Neural progenitor cell (in vitro differentiated cells): ENCODE data around the gene FGF16. TPM values are rescaled to one million over a fixed set of nuclear protein-coding genes. Genes with fewer than 3 reads are reported as not detected.

Experiments
- DNase-seq: peaks from one replicate; pipeline ENCODE4 v3.0.0-alpha.2; 2016; ENCODE audit warnings: low spot score
- H2AFZ ChIP-seq: fragments of 200-600 bp; sonication (generic); replicated peaks from 2 replicates; pipeline ENCODE4 v1.6.1; 2016; ENCODE audit warnings: antibody characterized with exemption
- H3F3A ChIP-seq: fragments of 200-600 bp; sonication (generic); 2 replicates; pipeline ENCODE4 v1.6.1; 2016; ENCODE audit warnings: antibody characterized with exemption, low read depth
- H3K27ac ChIP-seq: fragments of 200-600 bp; sonication (generic); 2 replicates; pipeline ENCODE4 v1.5.1; 2016; ENCODE audit warnings: mild to moderate bottlenecking
- H3K27me3 ChIP-seq: fragments of 200-600 bp; sonication (generic); 2 replicates; pipeline ENCODE4 v1.6.1; 2016; ENCODE audit warnings: mild to moderate bottlenecking, moderate library complexity
- H3K36me3 ChIP-seq: fragments of 200-600 bp; sonication (generic); 2 replicates; pipeline ENCODE4 v1.5.1; 2016
- H3K4me1 ChIP-seq: fragments of 200-600 bp; sonication (generic); 2 replicates; pipeline ENCODE4 v1.6.1; 2016; ENCODE audit warnings: mixed run types
- H3K4me2 ChIP-seq: fragments of 200-600 bp; sonication (generic); 2 replicates; pipeline ENCODE4 v1.6.1; 2016
- H3K4me3 ChIP-seq: fragments of 200-600 bp; sonication (generic); 2 replicates; pipeline ENCODE4 v1.5.1; 2016
- H3K79me2 ChIP-seq: fragments of 200-600 bp; sonication (generic); 2 replicates; pipeline ENCODE4 v1.6.1; 2016; ENCODE audit warnings: low read depth
- H3K9ac ChIP-seq: fragments of 200-600 bp; sonication (generic); 2 replicates; pipeline ENCODE4 v1.6.1; 2016
- H3K9me3 ChIP-seq: fragments of 200-600 bp; sonication (generic); 2 replicates; pipeline ENCODE4 v1.5.1; 2016; ENCODE audit warnings: low read depth
- H4K20me1 ChIP-seq: fragments of 200-600 bp; sonication (generic); 2 replicates; pipeline ENCODE4 v1.6.1; 2016; ENCODE audit warnings: low read depth
- H3K27ac Mint-ChIP-seq: 3 replicates; pipeline ENCODE4 v1.8.0; 2021; ENCODE audit warnings: mixed read lengths
- H3K27me3 Mint-ChIP-seq: 2 replicates; pipeline ENCODE4 v1.8.0; 2022; ENCODE audit warnings: low read depth, mild to moderate bottlenecking, inconsistent platforms, moderate library complexity, mixed read lengths; ENCODE audit not compliant: insufficient read depth
- H3K36me3 Mint-ChIP-seq: 3 replicates; pipeline ENCODE4 v1.8.0; 2021; ENCODE audit warnings: mixed read lengths
- H3K4me1 Mint-ChIP-seq: 3 replicates; pipeline ENCODE4 v1.8.0; 2021; ENCODE audit warnings: mixed read lengths
- H3K4me3 Mint-ChIP-seq: 3 replicates; pipeline ENCODE4 v1.8.0; 2021; ENCODE audit warnings: mild to moderate bottlenecking, moderate library complexity, mixed read lengths
- H3K9me3 Mint-ChIP-seq: 3 replicates; pipeline ENCODE4 v1.8.0; 2020; ENCODE audit warnings: mixed read lengths
- CTCF ChIP-seq: fragments of 200-600 bp; sonication (generic); IDR thresholded peaks from 2 replicates; pipeline ENCODE4 v1.5.1; 2017; ENCODE audit warnings: antibody characterized with exemption, mild to moderate bottlenecking
- EZH2 ChIP-seq: fragments of 200-600 bp; sonication (generic); IDR thresholded peaks from 2 replicates; pipeline ENCODE4 v1.6.1; 2017; ENCODE audit warnings: antibody characterized with exemption, mild to moderate bottlenecking, moderate library complexity
- EZH2phosphoT487 ChIP-seq: fragments of 200-600 bp; sonication (generic); IDR thresholded peaks from 2 replicates; pipeline ENCODE4 v1.6.1; 2017; ENCODE audit warnings: antibody characterized with exemption
- total RNA-seq: library from RNA; depleted of rRNA; stranded (reverse); fragments of >200 nt; gene quantifications from 2 replicates; pipeline ENCODE4 v1.2.3, GENCODE V29; 2015; ENCODE audit warnings: low replicate concordance

The FGF16 gene
- total RNA-seq, 1 donor from 2014 or later = not detected

GRCh38 chrX:77446029-77446585 lies 1.1 kb upstream of the FGF16 start:
- Histone ChIP-seq H3K27me3 (peaks cover 37% of the 10 kb centered on the region), H3K79me2 (no peaks in the 10 kb centered on the region), H3K27ac (no peak overlapping the region), H3K4me3 (peak overlapping the region; percentile 44), H3K9me3 (no peaks in the 10 kb centered on the region), H3K4me2 (peak overlapping the region; percentile 81), H2AFZ (peak overlapping the region; percentile 53), H3K9ac (no peak overlapping the region), H3K4me1 (no peaks in the 10 kb centered on the region), H3K36me3 (no peaks in the 10 kb centered on the region), H3F3A (no peaks in the 10 kb centered on the region), H4K20me1 (no peaks in the 10 kb centered on the region)
- peak; percentile 13 for TF ChIP-seq EZH2phosphoT487
- peak; percentile 59 for TF ChIP-seq CTCF
- TF ChIP-seq EZH2 = no peak
- peak; percentile 48 for DNase-seq
- no peaks in the 10 kb centered on the region for H3K36me3 Mint-ChIP-seq
- H3K27me3 Mint-ChIP-seq = peaks cover 29% of the 10 kb centered on the region
- H3K27ac Mint-ChIP-seq = no peak overlapping the region
- H3K9me3 Mint-ChIP-seq = peaks cover 12% of the 10 kb centered on the region
- peak overlapping the region; percentile 81 for H3K4me3 Mint-ChIP-seq
- no peaks in the 10 kb centered on the region for H3K4me1 Mint-ChIP-seq

GRCh38 chrX:77447653-77448569 lies 722 bp downstream of the FGF16 start:
- Histone ChIP-seq H3K4me2 (peak overlapping the region; percentile 81), H2AFZ (peak overlapping the region; percentile 87)

GRCh38 chrX:77450415-77450814 lies 3.2 kb downstream of the FGF16 start:
- Histone ChIP-seq H3F3A (no peaks in the 10 kb centered on the region), H3K4me2 (no peak overlapping the region), H3K4me3 (no peak overlapping the region), H3K79me2 (no peaks in the 10 kb centered on the region), H3K27me3 (peaks cover 37% of the 10 kb centered on the region), H3K9ac (no peak overlapping the region), H3K9me3 (no peaks in the 10 kb centered on the region), H3K27ac (no peak overlapping the region), H3K36me3 (no peaks in the 10 kb centered on the region), H4K20me1 (no peaks in the 10 kb centered on the region), H3K4me1 (no peaks in the 10 kb centered on the region), H2AFZ (no peak overlapping the region)
- Mint-ChIP-seq H3K27ac (no peak overlapping the region), H3K27me3 (peaks cover 29% of the 10 kb centered on the region), H3K4me3 (no peak overlapping the region), H3K36me3 (no peaks in the 10 kb centered on the region), H3K4me1 (no peaks in the 10 kb centered on the region), H3K9me3 (peaks cover 10% of the 10 kb centered on the region)
- no peak for DNase-seq
- TF ChIP-seq EZH2 = no peak
- TF ChIP-seq EZH2phosphoT487 = no peak
- TF ChIP-seq CTCF = no peak

More at GRCh38 chrX:77447653-77448569, 722 bp downstream of the FGF16 start:
- no peaks in the 10 kb centered on the region for H3K36me3 Mint-ChIP-seq
- Histone ChIP-seq H3K4me3 (peak overlapping the region; percentile 44), H3K79me2 (no peaks in the 10 kb centered on the region), H3F3A (no peaks in the 10 kb centered on the region), H3K27me3 (peaks cover 37% of the 10 kb centered on the region), H3K9ac (no peak overlapping the region), H3K4me1 (no peaks in the 10 kb centered on the region), H3K36me3 (no peaks in the 10 kb centered on the region), H3K27ac (no peak overlapping the region), H4K20me1 (no peaks in the 10 kb centered on the region), H3K9me3 (no peaks in the 10 kb centered on the region)
- no peak overlapping the region for H3K27ac Mint-ChIP-seq
- peaks cover 10% of the 10 kb centered on the region for H3K9me3 Mint-ChIP-seq
- H3K4me1 Mint-ChIP-seq = no peaks in the 10 kb centered on the region
- DNase-seq = peak; percentile 13
- TF ChIP-seq CTCF = no peak
- peak; percentile 61 for TF ChIP-seq EZH2
- TF ChIP-seq EZH2phosphoT487 = peak; percentile 39
- H3K27me3 Mint-ChIP-seq = peaks cover 29% of the 10 kb centered on the region
- H3K4me3 Mint-ChIP-seq = no peak overlapping the region
